GM10248 (cell line): ENCODE data around the gene GRIK2.
"Not testable (repeated sequence)": the region's sequence is repeated elsewhere in the genome, so short reads cannot be mapped to it uniquely, and the experiment has no call there.

Source experiments
- CTCF ChIA-PET: fragments of 300-600 bp; sonication (Branson Sonifier 250); formaldehyde crosslinking; extraction: SDS; loops from one replicate; lab custom pipeline; 2021; ENCODE audit warnings: antibody characterized with exemption; lab: Yijun Ruan, JAX
- POLR2A ChIA-PET: fragments of 350-650 bp; sonication (Branson Sonifier 250); formaldehyde crosslinking; extraction: SDS; loops from one replicate; lab custom pipeline; 2020; ENCODE audit warnings: antibody characterized with exemption; lab: Yijun Ruan, JAX
- DNase-seq: peaks from one replicate; pipeline ENCODE4 v3.0.0; 2012; ENCODE audit errors: extremely low spot score
- CTCF ChIP-seq: IDR thresholded peaks from 2 replicates; pipeline ENCODE4 v1.5.1; 2012; ENCODE audit warnings: mild to moderate bottlenecking, low read depth; ENCODE audit errors: extremely low read depth, missing control alignments, control extremely low read depth

Gene GRIK2

GRCh38 chr6:102085257-102085656 lies 691.7 kb downstream of the GRIK2 start:
- ChIA-PET POLR2A (no interaction called here), CTCF (no interaction called here)
- DNase-seq = no peak
- TF ChIP-seq CTCF = no peak

GRCh38 chr6:102088160-102088559 lies 694.7 kb downstream of the GRIK2 start:
- CTCF ChIA-PET, POLR2A ChIA-PET, DNase-seq: not testable (repeated sequence)

- TF ChIP-seq CTCF = peak; percentile 26
- ChIA-PET CTCF (interaction anchor here (1.3 to 1.4 kb wide), 2 partner anchors 13 to 52 kb away, joined by 3 read pairs; no protein-coding TSS in a partner anchor), POLR2A (no interaction called here)
- no peak for DNase-seq
Observed at GRCh38 chr6:102114402-102114801, 720.9 kb downstream of the GRIK2 start.

GRCh38 chr6:102115911-102116310 lies 722.4 kb downstream of the GRIK2 start:
- CTCF ChIA-PET = no interaction called here
- TF ChIP-seq CTCF = no peak
- POLR2A ChIA-PET = no interaction called here
- no peak for DNase-seq

GRCh38 chr6:102118034-102118433 lies 724.5 kb downstream of the GRIK2 start:
- POLR2A ChIA-PET = no interaction called here
- no peak for TF ChIP-seq CTCF
- no peak for DNase-seq
- CTCF ChIA-PET = no interaction called here
